GM10266 (cell line): ENCODE data around the gene SLC16A13.
A peak's percentile ranks its signal among the peaks of the same experiment; 100 is the strongest.

Source experiments
- DNase-seq: peaks from one replicate; pipeline ENCODE4 v3.0.0; 2012; ENCODE audit errors: extremely low spot score
- TF ChIP-seq, protein P1 (sequence below): IDR thresholded peaks from 2 replicates; pipeline ENCODE4 v1.5.1; 2012; ENCODE audit warnings: mild to moderate bottlenecking, low read depth; ENCODE audit not compliant: control insufficient read depth, insufficient read depth; ENCODE audit errors: missing control alignments

The SLC16A13 gene

DNA sequence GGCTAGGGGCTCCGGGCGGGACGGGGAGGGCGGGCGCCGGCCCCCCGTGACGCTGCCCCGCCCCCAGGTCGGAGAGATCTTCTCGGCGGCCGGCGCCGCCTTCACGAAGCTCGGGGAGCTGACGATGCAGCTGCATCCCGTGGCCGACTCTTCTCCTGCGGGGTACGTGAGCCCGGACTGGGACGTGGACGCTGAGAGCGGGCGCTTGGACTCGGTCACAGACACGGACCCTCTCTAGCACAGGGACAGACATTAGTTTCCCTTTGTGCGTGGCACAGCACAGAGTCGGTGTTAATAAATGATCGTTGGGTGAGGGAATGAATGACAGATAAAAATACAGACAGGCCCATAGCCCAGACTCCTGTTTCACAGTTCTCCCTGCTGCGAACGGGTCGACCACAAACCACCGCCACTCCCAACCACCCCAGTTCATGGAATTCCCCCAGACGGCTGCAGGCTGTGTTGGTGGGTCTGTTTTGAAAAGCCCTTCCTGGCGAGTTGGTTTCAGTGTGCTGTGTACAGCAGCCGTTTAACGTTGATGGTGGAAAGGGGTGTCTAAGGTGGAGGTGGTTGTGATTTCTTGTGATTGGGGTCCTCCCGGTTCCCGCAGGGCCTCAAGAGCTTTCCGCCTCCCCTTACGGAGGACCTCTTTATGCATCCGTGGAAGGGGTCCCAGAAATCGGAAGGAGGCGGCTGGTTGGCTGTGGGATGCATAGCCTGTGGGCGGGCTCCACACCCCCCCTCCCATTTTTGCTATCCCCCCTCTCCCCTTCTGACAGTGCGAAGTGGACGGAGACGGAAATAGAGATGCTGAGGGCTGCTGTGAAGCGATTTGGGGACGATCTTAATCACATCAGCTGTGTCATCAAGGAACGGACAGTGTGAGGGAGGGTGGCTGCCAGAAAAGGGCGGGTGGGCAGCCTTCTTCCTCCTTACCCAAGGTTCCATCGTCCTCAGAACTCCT is 20.5 kb upstream of the SLC16A13 start:
- peak; percentile 75 for DNase-seq
- TF ChIP-seq, protein P1, sequence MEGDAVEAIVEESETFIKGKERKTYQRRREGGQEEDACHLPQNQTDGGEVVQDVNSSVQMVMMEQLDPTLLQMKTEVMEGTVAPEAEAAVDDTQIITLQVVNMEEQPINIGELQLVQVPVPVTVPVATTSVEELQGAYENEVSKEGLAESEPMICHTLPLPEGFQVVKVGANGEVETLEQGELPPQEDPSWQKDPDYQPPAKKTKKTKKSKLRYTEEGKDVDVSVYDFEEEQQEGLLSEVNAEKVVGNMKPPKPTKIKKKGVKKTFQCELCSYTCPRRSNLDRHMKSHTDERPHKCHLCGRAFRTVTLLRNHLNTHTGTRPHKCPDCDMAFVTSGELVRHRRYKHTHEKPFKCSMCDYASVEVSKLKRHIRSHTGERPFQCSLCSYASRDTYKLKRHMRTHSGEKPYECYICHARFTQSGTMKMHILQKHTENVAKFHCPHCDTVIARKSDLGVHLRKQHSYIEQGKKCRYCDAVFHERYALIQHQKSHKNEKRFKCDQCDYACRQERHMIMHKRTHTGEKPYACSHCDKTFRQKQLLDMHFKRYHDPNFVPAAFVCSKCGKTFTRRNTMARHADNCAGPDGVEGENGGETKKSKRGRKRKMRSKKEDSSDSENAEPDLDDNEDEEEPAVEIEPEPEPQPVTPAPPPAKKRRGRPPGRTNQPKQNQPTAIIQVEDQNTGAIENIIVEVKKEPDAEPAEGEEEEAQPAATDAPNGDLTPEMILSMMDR = no peak

DNA sequence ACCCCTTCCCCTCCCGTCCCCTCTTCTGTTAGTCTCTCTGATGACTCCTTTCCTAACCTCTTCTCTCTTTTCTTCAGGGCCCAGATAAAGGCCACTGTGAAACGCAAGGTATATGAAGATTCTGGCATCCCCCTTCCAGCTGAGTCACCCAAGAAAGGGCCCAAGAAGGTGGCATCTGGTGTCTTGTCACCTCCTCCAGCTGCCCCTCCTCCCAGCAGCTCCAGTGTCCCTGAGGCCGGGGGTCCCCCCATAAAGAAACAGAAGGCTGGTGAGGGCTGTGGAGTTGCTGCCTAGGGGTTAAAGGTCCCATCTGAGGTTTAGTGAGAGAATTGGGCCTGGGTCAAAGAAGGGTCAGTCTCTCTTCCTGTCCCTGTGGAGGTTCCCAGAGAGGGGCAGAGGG is 19.4 kb upstream of the SLC16A13 start:
- TF ChIP-seq, protein P1 = no peak
- DNase-seq = no peak

DNA sequence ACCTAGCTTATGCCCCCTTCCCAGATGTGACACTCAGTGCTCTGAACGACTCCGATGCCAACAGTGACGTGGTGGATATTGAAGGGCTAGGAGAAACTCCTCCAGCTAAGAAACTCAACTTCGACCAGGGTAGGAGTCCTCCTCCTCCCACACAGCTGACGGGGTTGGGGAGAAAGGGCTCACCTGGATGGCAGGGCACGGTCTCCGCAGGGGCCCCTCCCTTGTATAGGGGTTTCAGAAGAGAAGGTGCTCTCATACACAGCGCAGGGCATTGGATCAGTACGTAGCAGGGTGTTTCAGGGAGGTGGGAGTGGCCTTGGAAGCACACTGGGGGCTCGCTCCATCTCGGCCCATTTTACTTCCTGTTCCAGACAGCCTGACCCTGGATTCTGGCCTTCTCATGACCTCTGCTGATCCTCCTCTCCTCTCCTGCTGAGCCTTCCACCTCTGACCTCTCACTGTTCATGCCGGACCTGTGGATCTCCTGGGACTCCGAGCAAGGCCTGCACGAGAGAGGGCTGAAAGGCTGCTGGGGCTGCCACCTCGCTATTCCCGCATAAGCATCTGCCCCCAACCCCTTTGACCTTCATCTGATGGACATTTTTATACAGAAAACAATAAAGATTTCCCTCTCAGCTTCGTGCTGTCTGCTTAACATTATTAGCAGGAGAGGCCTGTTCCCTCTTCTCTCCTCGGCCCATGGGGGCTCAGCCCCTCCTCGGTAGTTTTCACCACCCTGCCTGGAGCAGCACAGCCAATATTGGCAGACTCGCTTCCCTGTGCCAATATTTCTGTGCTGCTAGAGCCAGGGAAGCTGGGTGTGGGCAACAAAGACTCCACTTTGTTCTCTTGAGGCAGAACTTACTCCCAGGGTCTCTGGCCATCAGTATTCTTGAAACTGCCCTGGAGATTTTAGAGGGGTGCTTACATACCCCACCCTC is 18.7 kb upstream of the SLC16A13 start:
- TF ChIP-seq, protein P1 = no peak

DNA sequence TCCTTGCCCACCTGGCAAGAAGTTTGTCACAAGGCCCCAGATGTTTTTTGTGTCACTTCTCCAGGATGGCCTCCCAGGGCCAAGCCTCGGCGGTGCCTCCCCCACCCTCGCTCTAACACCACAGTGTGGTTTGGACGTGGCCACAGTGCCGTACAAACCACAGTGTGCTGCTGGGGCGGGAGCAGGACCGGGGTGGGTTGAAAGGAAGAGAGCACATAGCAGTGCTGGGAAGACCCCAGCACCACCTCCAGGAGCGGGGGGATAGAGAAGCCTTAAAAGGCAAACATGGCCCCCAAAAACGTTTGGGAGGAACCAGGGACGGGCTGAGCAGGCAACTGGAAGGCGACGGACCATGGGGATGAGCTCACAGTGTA is 18.0 kb upstream of the SLC16A13 start:
- TF ChIP-seq, protein P1 = no peak
- DNase-seq = no peak

More for the DNA sequence above, 18.7 kb upstream of the SLC16A13 start:
- DNase-seq = no peak

DNA sequence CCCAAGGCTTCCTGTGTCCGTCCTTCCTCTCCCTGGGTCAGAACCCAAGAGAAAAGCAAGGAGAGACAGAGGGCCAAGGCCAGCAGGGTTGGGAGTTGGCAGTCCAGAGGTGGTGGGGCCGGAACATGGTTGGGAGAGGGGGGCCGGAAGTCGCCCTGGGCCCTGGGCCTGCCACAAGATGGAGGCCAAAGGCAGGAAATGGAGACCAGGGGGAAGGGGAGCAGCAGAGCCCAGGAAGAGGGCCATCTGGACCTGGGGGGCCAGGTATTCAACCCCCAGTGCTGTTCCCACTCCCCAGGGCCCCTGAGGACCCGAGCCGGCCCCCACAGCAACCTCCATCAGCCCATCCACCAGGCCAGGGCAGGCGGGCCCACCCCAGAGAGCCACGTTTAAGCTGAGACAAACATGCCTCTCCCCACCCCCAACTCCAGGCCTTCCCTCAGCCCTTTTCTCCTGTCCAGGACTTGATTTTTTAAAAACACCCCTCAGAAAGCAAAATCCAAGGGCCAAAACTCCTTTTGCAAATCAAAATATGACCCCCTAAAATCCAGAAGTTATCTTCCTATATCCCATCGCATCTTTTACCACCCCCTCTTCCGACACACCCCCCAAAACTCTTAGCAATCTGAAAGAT is 17.4 kb upstream of the SLC16A13 start:
- no peak for DNase-seq
- TF ChIP-seq, protein P1 = no peak

DNA sequence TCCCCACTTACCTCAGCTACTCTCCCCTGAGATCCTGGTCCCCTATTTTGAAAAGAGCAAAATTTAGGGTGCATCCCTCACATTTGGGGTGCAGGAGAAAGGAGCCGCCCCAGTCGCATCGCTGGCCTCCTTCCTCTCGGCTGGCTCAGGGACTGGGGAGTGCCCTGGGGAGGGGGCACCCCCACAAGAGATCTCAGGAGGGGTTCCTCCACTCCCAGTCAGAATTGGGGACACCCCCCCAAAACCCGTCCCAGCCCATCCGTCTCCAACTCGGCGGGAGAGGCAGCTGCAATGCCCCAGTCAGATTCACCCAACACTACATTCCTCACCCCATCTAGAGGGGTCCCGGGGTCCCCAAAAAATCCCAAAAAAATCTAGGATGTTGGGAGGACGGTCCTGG is 16.4 kb upstream of the SLC16A13 start:
- DNase-seq = no peak
- TF ChIP-seq, protein P1 = no peak
